Astrocyte of the spinal cord (primary cell): ENCODE results near the gene SIGMAR1.

Experiments used
- DNase-seq: peaks from one replicate; pipeline ENCODE4 v3.0.0; 2011; ENCODE audit warnings: low read depth, low spot score
- H3K4me3 ChIP-seq: 2 replicates; pipeline ENCODE4 v1.5.1; 2011; ENCODE audit warnings: low read depth, mild to moderate bottlenecking, low read length, moderate library complexity
- CTCF ChIP-seq: IDR thresholded peaks from 2 replicates; pipeline ENCODE4 v1.5.1; 2012; ENCODE audit warnings: low read depth, mild to moderate bottlenecking, low read length, inconsistent platforms
- in situ Hi-C: cut with HindIII; loops from 2 replicates; pipeline ENCODE4 v1.10.0; 2017; ENCODE audit warnings: low sequenced_read_pairs

Gene SIGMAR1

DNA sequence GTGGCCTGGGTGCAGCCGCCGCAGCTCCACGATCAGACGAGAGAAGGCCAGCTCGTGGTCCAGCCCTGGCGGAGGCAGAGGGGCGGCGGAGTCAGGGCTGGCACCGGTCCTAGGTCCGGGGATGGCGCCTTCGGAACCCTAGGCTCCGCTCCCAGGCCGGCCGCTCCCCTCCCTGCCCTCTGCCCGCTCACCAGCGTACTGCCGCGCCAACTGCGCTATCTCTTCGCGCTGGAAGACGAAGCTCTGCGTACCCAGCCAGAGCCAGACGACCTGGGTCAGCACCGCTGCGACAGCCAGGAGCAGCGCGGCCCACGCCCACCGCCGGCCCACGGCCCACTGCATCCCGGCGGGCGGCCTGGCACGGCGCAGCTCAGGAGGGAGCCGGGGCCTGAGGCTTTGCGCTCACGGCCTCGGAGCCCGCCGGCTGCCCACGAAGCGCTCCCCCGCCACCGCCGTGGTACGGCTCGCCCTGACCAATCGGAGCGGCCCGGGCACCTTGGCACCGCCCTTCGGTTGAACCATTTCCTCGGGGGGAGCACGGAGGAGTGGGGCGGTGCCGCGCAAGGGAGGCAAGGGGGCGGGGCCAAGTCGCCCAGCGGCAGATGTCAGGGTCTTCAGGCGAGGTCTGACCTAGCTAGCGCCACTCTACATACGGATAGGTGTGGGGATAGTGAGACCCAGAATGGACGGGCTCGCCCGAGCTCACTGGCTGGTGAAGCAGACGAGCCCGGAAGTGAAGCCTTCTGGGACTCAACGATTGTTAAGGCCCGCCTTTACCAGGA, at the start of gene SIGMAR1:
Gene SIGMAR1 (minus strand): TSS at position 432 of the 782 bp plus-strand sequence. CDS start 90 bp downstream, at position 342.
- in situ Hi-C loops = no loop called here
- peak; percentile 93 for DNase-seq
- H3K4me3 ChIP-seq = peak within 1 kb of the TSS; percentile 72
- no peak for TF ChIP-seq CTCF

DNA sequence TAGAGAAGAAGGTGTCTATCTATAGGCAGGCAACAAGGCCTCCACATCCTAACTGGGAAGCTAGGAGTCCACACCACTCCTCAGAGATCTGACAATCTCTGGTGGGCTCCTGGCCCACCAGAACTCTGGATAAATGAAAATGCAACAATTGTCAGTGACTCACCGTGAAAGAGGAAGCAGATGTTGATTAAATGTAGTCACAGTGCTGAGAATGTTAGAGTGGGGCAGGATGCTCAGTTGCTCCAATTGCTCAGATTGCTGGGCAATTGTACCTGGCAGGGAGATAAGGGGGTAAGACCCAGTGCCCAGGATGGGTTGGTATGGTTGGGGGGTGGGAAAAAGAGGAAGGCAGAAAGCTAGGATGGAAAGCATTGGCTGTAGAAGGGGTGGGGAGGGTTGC, 49.1 kb upstream of the SIGMAR1 start:
- in situ Hi-C loops = no loop called here
- DNase-seq = no peak
- no peak for TF ChIP-seq CTCF
- H3K4me3 ChIP-seq = no peak overlapping the region

- H3K4me3 ChIP-seq = no peak overlapping the region
- no peak for DNase-seq
- TF ChIP-seq CTCF = no peak
- in situ Hi-C loops = no loop called here
Measured at GRCh38 chr9:34686231-34686630, 48.6 kb upstream of the SIGMAR1 start.

DNA sequence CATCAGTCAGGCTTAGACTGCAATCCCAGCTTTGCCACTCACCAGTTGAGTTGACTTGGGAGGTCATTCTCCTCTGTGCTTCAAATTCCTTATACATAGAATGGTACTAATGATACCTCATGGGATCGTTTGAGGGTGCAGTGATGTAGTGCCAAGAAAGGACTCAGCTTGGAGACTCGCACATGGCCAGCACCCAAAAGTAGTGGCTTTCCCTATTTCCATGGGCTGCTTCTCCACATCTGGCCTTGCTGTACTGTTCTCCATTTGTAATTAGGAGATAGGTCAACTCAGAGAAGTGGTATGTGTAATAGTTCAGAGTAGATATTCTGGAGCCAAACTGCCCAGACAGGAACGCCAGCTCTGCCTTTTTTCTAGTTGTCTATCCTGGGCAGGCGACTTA, 48.0 kb upstream of the SIGMAR1 start:
- no peak for DNase-seq
- TF ChIP-seq CTCF = no peak
- H3K4me3 ChIP-seq = no peak overlapping the region
- in situ Hi-C loops = no loop called here

- DNase-seq = no peak
- H3K4me3 ChIP-seq = no peak overlapping the region
- in situ Hi-C loops = no loop called here
- no peak for TF ChIP-seq CTCF
Measured at GRCh38 chr9:34684816-34685215, 47.2 kb upstream of the SIGMAR1 start.

- TF ChIP-seq CTCF = no peak
- in situ Hi-C loops = no loop called here
- H3K4me3 ChIP-seq = no peak overlapping the region
- DNase-seq = no peak
Measured at GRCh38 chr9:34684145-34684544, 46.6 kb upstream of the SIGMAR1 start.

- in situ Hi-C loops = no loop called here
- TF ChIP-seq CTCF = no peak
- no peak for DNase-seq
Measured at GRCh38 chr9:34675869-34676268, 38.3 kb upstream of the SIGMAR1 start.

More at GRCh38 chr9:34675869-34676268, 38.3 kb upstream of the SIGMAR1 start:
- H3K4me3 ChIP-seq = no peak overlapping the region
